ENCODE results near the gene PTGDR2.

DNA sequence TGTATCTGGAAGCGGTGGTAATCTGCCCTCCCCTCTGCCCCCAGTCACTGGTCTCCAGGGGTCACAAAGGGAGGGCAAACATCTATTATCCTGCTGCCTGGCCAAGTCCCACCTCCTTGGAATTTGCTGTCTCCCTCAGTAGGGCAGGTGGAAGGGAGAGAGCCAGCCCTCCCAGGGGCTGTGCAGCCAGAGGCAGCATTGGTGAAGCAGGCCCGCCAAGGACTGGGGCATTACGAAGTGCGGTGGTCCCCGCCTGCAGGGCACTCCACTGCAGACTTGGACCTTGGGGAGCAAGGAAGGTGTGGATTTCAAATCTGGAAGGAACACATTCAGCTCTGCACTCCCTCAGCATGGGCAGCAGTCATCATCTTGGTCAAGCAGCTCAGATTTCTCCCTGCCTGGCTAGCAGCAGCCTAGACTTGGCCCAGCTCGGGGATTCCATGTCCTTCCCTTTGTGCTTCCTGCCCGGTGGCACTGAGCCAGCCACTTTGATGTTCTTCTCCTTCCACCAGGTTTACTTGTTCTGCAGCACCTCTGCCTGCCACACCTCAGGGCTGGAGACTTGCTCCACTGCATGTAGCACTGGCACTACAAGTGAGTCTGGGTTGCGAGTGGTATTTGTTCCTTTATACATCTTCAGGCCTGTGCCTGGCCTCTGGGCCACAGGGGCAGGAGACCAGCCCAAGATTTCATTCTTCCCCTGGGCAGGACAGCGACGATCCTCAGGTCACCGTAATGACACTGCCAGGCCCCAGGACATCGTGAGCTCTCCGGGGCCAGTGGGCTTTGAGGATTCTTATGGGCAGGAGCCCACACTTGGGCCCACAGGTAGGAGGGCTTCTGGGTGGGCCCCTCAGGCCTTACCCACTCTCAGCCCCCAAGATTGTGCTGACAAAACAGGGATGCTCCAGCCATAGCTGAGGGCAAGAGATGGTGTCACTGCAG, 18.9 kb upstream of the PTGDR2 start:
- TF ChIP-seq CREB1 (CRISPR knock-in tag; IDR thresholded peaks at IDR 0.05): no peak
- TF ChIP-seq, protein P1, sequence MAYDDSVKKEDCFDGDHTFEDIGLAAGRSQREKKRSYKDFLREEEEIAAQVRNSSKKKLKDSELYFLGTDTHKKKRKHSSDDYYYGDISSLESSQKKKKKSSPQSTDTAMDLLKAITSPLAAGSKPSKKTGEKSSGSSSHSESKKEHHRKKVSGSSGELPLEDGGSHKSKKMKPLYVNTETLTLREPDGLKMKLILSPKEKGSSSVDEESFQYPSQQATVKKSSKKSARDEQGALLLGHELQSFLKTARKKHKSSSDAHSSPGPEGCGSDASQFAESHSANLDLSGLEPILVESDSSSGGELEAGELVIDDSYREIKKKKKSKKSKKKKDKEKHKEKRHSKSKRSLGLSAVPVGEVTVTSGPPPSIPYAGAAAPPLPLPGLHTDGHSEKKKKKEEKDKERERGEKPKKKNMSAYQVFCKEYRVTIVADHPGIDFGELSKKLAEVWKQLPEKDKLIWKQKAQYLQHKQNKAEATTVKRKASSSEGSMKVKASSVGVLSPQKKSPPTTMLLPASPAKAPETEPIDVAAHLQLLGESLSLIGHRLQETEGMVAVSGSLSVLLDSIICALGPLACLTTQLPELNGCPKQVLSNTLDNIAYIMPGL (CRISPR knock-in tag; IDR thresholded peaks at IDR 0.05): no peak
- TF ChIP-seq GABPB1 (CRISPR knock-in tag; IDR thresholded peaks at IDR 0.05): no peak
- TF ChIP-seq, protein P2, sequence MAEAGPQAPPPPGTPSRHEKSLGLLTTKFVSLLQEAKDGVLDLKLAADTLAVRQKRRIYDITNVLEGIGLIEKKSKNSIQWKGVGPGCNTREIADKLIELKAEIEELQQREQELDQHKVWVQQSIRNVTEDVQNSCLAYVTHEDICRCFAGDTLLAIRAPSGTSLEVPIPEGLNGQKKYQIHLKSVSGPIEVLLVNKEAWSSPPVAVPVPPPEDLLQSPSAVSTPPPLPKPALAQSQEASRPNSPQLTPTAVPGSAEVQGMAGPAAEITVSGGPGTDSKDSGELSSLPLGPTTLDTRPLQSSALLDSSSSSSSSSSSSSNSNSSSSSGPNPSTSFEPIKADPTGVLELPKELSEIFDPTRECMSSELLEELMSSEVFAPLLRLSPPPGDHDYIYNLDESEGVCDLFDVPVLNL (CRISPR knock-in tag; IDR thresholded peaks at IDR 0.05; ENCODE audit: borderline replicate concordance, low read depth): no peak
- TF ChIP-seq, protein P3, sequence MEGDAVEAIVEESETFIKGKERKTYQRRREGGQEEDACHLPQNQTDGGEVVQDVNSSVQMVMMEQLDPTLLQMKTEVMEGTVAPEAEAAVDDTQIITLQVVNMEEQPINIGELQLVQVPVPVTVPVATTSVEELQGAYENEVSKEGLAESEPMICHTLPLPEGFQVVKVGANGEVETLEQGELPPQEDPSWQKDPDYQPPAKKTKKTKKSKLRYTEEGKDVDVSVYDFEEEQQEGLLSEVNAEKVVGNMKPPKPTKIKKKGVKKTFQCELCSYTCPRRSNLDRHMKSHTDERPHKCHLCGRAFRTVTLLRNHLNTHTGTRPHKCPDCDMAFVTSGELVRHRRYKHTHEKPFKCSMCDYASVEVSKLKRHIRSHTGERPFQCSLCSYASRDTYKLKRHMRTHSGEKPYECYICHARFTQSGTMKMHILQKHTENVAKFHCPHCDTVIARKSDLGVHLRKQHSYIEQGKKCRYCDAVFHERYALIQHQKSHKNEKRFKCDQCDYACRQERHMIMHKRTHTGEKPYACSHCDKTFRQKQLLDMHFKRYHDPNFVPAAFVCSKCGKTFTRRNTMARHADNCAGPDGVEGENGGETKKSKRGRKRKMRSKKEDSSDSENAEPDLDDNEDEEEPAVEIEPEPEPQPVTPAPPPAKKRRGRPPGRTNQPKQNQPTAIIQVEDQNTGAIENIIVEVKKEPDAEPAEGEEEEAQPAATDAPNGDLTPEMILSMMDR (IDR thresholded peaks at IDR 0.05): no peak
- no peak for TF ChIP-seq PREB (CRISPR knock-in tag; IDR thresholded peaks at IDR 0.05; ENCODE audit: borderline replicate concordance)
- no peak for TF ChIP-seq FOXP4 (CRISPR knock-in tag; IDR thresholded peaks at IDR 0.05)
- no peak for TF ChIP-seq ESRRA (CRISPR knock-in tag; IDR thresholded peaks at IDR 0.05; ENCODE audit: borderline replicate concordance)
- TF ChIP-seq, protein P4, sequence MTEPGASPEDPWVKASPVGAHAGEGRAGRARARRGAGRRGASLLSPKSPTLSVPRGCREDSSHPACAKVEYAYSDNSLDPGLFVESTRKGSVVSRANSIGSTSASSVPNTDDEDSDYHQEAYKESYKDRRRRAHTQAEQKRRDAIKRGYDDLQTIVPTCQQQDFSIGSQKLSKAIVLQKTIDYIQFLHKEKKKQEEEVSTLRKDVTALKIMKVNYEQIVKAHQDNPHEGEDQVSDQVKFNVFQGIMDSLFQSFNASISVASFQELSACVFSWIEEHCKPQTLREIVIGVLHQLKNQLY (CRISPR knock-in tag; IDR thresholded peaks at IDR 0.05): no peak
- TF ChIP-seq ZNF232 (CRISPR knock-in tag; IDR thresholded peaks at IDR 0.05): no peak
- no peak for TF ChIP-seq CBFB (CRISPR knock-in tag; IDR thresholded peaks at IDR 0.05; ENCODE audit: low read depth)
- no peak for TF ChIP-seq ELF4 (CRISPR knock-in tag; IDR thresholded peaks at IDR 0.05; ENCODE audit: low read depth)
- TF ChIP-seq FOXK1 (CRISPR knock-in tag; IDR thresholded peaks at IDR 0.05): no peak
